HTERT RPE-1 (cell line): ENCODE results near the gene RAB9A.
"Not testable (repeated sequence)": the region's sequence is repeated elsewhere in the genome, so short reads cannot be mapped to it uniquely, and the experiment has no call there.

ENCODE experiments used
- in situ Hi-C: fragments of 300-500 bp; cut with MboI; formaldehyde crosslinking; loops from 4 replicates; pipeline ENCODE4 v1.14.3; 2020; ENCODE audit warnings: low sequenced_read_pairs

RAB9A gene

DNA sequence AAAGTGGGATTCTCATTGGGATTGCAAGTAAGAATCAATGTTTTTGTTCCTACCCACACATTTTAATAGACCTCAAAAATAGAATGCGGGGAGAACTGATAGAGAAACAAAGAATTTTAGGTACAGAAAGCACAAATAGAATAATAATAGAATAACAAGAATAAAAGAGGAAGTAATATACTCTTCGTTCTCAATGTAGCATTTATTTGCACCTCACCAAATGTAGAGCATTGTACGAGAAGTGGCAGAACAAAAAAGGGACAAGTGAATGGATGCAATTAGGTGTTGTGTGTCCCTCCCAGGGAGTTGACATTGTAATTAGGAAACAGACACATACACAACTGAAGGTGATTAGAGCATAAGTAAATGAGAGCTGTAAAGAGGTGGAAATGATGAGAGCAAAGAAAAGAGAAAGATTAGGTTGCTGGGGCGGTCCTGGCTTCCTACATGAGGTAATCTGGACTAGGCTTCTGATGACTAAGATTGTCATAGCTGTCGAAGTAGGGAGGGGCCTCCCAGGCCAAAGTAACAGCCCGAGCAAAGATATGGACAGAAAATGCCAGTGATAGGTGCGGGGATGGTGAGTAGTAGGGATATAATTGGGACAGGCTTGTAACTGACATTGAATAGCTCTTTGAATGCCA is 10.4 kb downstream of the RAB9A start:
- in situ Hi-C loops: no loop called here

DNA sequence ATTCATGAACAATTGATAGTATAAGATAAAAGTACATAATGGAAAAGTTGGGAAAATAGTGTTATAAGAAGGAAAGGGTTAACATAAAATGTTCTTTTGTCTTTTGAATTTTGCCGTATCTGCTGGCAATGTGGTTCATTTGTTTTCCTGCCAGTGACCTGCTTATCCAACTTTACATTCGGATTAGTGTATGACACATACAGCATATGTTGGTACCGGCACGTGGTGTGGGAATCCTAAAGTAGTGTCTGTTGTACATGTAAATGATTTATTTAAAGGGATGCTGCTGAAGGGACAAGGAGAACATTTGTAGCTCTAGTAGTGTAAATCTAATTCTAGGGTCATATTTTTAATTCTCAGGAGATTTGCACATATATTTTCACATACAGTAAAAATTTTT is 11.5 kb downstream of the RAB9A start:
- in situ Hi-C loops: no loop called here

DNA sequence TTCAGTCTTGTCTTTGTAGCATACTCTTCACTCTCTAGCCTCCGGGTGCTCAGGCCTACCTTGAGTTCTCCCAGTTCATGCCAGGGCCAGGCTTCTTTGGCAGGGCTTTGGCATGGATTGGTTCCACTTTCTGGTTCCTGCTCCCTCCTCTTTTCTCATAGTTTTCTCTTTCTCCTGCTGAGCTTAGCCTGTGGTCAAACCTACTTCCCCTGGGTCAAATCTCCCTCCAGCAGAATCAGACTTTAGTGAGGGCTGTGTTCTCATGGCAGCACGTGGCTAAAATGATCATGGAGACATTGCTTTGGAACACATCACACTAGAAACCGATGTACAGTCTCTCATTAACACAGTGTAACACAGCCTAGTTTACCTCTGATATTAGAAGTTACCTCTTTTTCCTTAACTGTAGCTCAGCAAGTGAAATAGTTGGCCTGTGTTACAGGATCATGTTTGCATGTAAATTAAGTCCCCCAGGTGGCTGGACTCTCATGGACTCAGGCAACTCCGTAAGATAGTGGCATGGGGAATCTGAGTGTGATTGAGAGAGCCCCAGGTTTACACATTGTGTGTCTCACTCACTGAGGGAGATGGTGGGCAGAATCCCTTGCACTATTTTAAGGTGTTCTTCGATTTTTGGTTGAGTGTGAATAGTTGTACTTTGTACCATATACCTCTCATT is 13.3 kb downstream of the RAB9A start:
- in situ Hi-C loops: no loop called here

DNA sequence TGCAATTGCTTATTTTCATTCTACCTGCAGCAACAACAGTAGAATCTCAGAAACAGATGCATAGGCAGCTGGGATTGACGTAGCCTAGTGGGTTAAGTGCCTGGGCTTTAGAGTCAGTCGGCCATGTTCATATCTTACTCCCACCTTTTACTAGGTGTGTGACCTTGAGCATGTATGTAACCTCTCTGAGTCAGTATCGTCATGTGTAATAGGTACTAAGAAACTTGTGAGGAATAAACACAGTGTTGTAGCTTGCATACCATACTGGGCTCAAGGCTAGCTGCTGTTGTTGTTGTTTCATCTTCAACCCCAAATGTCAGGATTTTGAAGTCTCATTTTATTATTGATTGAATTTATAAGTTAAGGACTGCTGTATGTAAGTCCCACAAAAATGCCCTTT is 14.2 kb downstream of the RAB9A start:
- in situ Hi-C loops: no loop called here

DNA sequence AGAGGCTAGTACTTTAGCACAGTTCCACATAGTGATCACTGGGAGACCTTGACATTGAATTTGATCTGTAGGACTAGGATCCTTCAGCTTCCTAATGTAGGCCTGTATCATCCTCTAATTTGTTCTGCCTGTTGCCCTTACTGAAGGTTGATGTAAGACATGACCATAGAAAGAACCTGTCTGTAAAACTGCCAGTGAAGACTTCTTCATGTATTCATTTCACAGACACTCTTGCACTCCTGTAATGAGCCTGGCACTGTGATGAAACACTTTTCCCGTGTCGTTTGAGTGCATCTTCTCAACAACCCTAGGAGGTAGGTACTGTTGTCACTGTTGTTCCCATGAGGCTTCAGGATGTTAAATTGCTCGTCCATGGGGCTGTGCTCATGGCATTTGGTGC is 14.7 kb downstream of the RAB9A start:
- in situ Hi-C loops: no loop called here

DNA sequence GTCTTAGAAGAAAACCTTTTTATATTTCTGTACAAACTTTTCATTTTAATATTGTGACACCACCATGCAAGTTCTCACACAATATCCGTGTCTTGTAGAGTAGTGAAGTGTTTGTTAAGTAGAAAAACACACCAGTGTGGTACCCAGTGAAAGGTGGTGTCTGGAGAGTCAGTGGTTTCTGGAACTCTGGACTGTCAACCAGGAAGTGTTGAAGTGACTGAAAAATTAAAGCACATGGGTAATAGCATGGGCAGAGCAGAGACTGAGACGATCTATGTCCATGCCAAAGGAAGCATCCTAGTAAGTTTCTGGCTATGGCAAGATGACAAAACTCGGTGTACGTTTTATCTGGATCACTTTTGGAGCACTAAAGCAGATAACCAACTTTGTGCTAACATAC is 22.2 kb downstream of the RAB9A start:
- in situ Hi-C loops: no loop called here

DNA sequence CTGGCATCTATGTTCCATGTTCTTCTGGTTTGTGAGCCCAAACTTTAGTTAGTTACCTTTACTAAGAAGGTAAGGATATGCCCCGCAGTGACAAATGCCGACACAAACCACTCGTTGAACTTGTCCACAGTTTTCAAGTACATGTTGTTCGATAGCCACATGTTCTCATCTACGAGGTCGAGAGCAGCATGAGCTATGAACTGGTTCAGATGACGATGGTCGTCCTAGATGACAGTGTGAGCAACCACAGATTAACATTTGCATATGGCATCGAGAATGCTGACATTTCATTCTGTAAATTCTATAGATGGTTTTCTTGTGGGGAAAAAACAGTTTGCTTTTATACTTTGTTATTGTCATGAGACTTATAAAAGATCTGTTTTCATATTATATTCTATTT is 27.5 kb downstream of the RAB9A start:
- in situ Hi-C loops: no loop called here

DNA sequence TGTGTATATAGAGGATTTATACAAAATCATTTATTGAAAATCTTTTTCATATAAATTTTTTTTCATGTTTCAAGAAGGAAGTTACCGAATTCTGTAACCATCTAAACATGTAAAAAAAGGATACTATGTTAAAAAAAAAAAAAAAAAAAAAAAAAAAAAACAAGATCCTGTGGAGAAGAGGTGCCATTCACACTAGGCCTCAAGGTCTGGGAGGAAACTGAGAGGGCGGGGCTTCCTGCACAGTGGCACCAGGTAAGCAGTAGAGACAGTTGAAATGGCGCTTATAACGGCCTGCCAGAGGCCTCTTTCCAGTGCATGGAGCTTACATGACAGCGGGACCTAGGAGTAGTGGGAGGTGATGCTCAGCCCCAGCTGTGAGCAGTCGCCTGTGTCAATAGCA is 28.0 kb downstream of the RAB9A start:
- in situ Hi-C loops: no loop called here

DNA sequence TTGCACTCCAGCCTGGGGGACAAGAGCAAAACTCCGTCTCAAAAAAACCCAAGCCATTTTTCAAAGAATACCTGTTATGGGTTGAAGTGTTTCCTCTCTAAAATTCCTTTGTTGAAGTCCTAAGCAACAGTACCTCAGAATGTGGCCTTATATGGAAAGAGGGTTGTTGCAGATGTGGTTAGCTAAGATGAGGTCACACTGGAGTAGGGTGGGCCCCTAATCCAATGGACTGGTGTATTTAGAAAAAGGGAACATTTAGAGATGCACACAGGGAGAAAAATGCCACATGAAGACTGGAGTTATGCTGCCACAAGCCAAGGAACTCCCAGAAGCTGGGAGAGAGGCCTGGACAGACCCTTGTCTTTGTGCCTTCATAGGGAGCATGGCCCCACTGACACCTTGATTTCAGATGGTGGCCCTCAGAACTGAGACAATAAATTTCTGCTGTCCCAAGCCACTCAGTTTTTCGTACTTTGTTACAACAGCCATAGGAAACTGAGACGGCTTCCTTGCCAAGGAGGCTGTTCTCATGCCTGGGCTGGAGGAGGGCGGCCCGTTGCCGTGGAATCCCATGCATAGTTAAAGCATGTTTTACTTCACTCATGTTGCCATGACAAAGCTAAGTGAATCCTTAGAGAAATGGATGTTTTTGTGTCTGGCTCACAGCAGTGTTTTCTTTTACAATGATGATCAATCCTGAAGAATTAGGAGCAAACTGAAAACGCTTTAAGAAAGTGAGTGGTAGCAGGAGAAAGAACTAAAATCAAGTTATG is 29.0 kb downstream of the RAB9A start:
- in situ Hi-C loops: no loop called here

DNA sequence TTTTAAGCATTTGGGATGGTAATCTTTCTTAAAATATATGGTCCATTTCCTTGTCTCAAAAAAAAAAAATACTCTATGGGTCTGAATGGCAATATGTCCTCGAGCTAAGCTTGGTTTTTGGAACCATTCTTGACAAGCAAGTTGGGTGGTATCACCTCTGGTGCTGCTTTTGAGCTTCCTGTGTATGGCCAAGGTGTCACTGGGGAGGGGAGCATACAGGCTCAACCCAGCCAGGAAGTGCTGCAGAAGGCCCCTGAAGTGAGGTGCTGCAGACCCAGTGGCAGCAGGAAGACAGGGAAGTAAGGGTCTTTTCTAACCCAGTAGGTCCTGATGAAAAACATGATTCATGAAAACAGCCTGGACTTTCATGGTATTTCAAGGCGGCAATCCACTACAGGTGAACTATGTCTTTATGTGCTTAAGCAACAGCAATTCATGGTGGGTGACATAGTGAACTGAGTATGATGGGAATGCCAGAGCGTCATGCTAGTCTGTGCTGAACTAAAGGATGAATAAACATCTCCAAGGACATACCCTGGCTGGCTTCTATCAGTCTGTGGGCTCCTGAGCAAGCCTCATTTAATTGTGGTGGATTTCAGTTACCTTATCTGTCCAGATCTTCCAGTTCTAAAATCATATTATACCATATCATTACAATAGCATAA is 30.4 kb downstream of the RAB9A start:
- in situ Hi-C loops: no loop called here

DNA sequence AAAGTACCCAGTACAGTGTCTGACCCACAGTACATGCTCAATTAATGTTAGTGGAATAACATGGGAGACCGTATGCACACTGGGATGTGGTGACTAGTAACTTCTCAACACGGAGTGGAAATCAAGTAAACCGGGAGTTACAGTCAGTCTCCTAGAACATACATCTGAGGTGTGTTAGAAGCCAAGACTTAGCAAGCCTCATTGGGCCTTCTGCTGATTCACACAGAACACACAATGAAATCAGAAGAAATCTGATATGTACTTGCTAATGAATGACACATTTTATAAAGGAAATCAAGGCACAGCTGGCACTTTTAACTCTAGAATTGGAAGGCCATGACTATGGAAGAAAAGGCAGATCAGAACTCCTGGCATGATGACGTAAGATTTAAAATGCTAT is 32.4 kb downstream of the RAB9A start:
- in situ Hi-C loops: no loop called here

DNA sequence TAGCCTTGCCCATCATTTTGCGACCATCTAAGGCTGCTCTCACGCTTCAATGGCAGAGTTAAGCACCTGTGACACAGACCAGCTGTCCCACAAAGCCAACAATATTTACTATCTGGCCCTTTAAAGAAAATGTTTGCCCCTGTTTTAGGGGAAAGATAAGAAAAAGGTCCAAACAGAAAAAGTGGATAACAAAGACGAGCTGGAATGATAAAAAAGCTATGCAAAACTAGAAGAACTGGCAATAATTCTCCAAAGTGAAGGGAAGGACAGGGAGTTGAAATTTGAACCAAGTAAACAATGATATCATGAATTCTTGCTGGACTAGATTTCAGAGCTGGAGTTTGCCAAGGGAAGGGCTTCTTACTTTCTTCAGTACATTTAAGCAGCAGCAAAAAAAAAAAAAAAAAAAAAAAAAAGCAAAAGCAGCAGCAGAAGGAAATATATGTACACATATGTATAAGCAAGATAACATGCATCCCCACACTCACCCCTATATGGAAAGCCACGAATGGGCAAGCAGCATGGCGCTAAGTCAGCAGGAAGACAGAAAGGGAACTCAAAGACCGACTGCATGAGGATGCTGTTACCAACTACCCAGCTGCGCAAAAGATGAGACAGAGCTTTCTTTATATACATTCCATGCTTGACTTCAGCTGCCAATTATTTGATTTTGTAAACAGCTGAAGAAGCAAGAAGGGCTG is 33.0 kb downstream of the RAB9A start:
- in situ Hi-C loops: no loop called here

DNA sequence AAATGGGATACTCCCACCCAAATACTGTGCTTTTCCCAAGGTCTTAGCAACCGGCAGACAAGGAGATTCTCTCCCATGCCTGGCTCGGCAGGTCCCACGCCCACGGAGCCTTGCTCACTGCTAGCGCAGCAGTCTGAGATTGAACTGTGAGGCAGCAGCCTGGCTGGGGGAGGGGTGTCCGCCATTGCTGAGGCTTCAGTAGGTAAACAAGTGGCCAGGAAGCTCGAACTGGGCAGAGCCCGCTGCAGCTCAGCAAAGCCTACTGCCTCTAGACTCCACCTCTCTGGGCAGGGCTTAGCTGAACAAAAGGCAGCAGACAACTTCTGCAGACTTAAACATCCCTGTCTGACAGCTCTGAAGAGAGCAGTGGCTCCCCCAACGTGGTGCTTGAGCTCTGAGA is 36.0 kb downstream of the RAB9A start:
- in situ Hi-C loops: not testable (repeated sequence)

DNA sequence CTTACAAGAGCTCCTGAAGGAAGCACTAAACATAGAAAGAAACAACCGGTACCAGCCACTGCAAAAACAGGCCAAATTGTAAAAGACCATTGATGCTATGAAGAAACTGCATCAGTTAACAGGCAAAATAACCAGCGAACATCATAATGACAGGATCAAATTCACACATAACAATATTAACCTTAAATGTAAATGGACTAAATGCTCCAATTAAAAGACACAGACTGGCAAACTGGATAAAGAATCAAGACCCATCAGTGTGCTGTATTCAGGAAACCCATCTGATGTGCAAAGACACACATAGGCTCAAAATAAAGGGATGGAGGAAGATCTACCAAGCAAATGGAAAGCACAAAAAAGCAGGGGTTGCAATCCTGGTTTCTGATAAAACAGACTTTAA is 37.7 kb downstream of the RAB9A start:
- in situ Hi-C loops: not testable (repeated sequence)

DNA sequence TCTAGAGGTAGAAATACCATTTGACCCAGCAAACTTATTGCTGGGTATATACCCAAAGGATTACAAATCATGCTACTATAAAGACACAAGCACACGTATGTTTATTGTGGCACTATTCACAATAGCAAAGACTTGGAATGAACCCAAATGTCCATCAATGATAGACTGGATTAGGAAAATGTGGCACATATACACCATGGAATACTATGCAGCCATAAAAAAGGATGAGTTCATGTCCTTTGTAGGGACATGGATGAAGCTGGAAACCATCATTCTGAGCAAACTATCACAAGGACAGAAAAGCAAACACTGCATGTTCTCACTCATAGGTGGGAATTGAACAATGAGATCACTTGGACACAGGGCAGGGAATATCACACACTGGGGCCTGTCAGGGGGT is 41.6 kb downstream of the RAB9A start:
- in situ Hi-C loops: not testable (repeated sequence)

DNA sequence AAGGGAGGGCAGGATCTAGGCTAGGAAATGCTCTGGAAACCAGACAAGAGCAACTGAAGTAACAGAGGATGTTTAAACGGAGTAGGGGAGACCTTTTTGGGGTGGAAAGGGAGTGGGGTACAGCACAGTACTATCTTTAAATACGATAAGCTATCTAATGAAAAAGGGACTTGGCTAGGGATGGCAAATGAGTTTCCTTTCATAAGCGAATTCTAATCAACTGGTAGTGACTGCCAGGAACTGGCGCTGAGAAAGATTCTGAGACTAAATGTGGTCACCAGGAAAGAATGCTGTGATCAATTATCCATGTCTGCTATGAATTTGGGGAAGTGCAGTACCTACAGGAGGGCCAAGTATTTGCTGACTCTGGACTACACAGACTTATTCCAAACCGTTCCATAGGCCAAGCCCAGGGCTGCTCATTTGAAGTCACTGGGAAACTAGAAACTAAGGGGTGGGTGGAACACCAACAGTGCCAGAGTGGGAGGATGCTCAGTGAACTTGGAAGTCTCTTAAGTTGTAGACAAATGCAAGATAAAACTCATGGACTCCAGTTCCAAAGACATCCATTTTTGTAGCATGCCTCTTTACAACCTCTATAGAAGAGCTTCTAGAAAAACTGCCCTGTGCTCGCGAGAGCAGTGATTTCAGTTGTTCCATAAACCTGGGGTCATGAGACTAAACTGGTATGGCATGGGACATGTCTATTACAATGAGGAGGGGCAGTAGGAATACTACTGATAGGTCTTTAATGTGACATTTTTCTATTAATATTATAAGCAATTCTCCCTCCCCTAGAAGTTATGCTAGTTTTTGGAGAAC is 43.5 kb downstream of the RAB9A start:
- in situ Hi-C loops: no loop called here

DNA sequence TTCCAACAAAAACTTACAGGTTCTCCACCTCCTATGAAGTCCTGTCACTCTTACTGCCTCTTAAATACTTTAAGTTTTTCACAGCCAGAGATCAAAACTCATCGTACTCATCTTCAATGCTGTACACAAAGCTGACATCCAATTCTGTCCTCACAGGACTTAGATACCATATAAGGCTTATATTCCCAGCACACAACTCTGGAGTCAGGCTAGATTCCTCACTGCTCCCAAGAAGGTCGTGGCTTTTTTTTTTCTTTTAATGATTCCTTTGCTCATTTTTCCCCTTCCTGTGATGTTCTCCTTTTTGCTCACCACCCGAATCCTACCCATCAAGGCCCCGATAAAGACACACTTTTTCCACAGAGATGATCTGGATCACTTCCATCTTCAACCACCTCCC is 44.6 kb downstream of the RAB9A start:
- in situ Hi-C loops: no loop called here

DNA sequence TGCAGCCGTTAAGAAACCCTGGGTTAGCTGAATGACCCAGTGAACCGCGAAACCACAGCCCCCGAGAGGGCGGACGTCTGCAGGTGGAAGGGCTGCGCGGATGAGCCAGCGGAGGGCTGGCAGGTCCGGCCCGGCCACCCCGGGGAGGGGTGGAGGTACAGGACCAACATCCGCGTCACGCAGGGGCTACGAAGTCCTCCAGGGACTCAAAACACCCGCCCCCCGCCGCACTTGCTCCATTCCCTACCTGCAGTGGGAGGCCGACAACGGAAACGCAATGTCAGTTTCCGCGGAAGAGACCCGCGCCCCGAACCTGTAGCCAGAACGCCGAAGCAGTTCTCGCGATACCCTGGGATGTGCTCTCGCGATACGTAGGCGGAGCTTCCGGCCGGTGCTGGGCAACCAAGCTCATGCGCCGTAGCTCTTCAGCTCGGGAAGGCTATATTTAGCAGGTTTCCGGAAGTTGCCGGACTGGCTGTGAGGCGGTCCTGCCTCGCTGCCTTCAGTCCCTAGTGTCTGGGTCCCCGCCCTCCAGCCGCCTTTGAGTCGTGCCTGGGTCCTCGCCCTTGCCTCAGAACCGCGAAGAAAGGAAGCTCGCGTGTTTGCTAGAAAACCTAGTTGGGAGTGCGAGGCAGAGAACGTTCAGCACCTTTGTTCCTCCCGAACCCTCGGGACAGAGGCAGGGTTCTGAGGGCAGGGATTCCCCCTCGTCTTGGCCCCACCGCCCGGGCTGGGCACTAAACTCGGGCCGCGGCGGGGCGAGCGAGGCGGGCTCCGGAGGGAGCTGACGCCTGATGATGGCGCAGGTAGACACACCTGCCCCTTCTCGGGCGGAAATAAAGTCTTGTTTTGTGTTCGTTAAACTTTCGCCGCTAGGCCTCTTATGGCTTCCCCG is 45.6 kb downstream of the RAB9A start, which contains the start of the genes OFD1 and TRAPPC2:
Gene OFD1 (plus strand): TSS at position 471 of the 895 bp plus-strand sequence. CDS start 324 bp downstream, at position 795.
Gene TRAPPC2 (minus strand): TSS at position 343 of the 895 bp plus-strand sequence. CDS start 14,657 bp downstream, outside the sequence.
- in situ Hi-C loops: no loop called here

DNA sequence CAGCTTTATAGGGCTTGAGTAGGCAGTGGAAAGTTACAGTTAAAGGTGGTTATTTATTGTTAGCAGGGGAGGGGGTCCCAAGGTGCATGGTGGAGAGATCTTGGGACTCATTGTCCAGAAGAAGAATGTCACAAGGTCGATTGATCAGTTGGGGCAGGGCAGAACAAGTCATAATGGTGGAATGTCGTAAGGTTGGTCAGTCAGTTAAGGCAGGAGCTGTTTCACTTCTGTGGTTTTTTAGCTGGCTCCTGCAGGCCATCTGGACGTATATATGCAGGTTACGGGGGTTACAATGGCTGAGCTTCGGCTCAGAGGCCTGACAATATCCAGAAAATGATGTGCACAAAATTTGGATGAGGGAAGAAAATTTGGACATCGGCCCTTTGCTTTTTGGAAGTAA is 52.8 kb downstream of the RAB9A start:
- in situ Hi-C loops: no loop called here
